Kidney epithelial cell (primary cell): ENCODE measurements around the gene OTUD5. TPM values are rescaled to one million over a fixed set of nuclear protein-coding genes. Genes with fewer than 3 reads are reported as not detected.

ENCODE experiments used
- DNase-seq: peaks from one replicate; pipeline ENCODE4 v3.0.0-alpha.2; 2010; ENCODE audit warnings: low read depth
- H3K27me3 ChIP-seq: 2 replicates; pipeline ENCODE4 v1.6.0; 2011; ENCODE audit warnings: low read length; ENCODE audit not compliant: control insufficient read depth, insufficient read depth
- H3K36me3 ChIP-seq: 2 replicates; pipeline ENCODE4 v1.5.1; 2011; ENCODE audit warnings: low read length; ENCODE audit not compliant: control insufficient read depth, insufficient read depth
- H3K4me3 ChIP-seq: 2 replicates; pipeline ENCODE4 v1.5.1; 2011; ENCODE audit warnings: low read depth, mild to moderate bottlenecking, control low read depth, low read length
- total RNA-seq: library from RNA; depleted of rRNA; stranded (reverse); fragments of >200 nt; gene quantifications from 2 replicates; pipeline ENCODE4 v1.2.3, GENCODE V29; 2015
- TF ChIP-seq, protein P1 (sequence below): IDR thresholded peaks from 2 replicates; pipeline ENCODE4 v1.5.1; 2011; ENCODE audit warnings: mild to moderate bottlenecking, moderate library complexity, low read length, control low read depth, inconsistent platforms; ENCODE audit not compliant: insufficient read depth, poor library complexity, severe bottlenecking

OTUD5 gene
- total RNA-seq, 1 donor from 2014 or later = 51.7 TPM

DNA sequence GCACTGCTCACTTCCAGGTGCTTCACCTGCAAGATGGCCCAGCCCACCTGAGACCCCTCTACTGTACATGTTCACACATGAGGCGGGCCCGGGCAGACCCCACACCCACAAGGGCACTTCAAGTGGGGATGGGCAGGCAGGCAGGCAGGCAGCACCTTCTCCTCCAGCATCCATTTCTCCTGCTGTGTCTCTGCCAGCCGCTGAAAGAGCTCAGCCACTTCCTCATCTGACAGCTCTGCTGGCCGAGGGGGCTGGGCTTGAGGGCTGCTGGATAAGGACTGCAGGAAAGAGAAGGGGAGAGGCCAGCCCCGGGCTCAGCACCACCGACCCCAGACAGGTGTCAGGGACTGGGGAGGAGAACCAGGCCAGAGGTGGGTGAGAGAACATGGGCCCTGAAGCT, 18.7 kb upstream of the OTUD5 start:
- H3K4me3 ChIP-seq = no peak overlapping the region
- no peaks in the 10 kb centered on the region for H3K27me3 ChIP-seq
- TF ChIP-seq, protein P1, sequence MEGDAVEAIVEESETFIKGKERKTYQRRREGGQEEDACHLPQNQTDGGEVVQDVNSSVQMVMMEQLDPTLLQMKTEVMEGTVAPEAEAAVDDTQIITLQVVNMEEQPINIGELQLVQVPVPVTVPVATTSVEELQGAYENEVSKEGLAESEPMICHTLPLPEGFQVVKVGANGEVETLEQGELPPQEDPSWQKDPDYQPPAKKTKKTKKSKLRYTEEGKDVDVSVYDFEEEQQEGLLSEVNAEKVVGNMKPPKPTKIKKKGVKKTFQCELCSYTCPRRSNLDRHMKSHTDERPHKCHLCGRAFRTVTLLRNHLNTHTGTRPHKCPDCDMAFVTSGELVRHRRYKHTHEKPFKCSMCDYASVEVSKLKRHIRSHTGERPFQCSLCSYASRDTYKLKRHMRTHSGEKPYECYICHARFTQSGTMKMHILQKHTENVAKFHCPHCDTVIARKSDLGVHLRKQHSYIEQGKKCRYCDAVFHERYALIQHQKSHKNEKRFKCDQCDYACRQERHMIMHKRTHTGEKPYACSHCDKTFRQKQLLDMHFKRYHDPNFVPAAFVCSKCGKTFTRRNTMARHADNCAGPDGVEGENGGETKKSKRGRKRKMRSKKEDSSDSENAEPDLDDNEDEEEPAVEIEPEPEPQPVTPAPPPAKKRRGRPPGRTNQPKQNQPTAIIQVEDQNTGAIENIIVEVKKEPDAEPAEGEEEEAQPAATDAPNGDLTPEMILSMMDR = no peak
- no peaks in the 10 kb centered on the region for H3K36me3 ChIP-seq
- DNase-seq = no peak

DNA sequence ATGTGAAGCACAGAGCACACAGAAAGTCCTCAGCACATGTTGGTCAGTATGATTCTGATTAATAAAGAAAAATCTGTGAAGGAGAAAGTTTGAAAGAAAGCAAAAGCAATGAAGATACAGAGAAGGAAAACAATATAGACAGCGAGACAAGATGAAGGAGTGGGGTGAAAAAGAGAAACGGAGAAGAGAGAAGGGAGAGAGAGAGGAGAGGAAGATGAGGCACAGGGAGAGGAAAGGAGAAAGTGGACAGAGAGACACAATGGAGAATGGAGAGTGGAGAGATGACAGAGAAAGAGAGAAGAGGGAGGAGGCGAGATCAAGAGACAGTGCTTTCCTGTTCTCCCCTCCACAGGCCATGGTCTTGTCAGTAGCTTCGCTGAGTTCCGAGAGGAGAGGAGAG, 18.1 kb upstream of the OTUD5 start:
- TF ChIP-seq, protein P1 = no peak
- DNase-seq = no peak
- Histone ChIP-seq H3K27me3 (no peaks in the 10 kb centered on the region), H3K36me3 (no peaks in the 10 kb centered on the region), H3K4me3 (no peak overlapping the region)

DNA sequence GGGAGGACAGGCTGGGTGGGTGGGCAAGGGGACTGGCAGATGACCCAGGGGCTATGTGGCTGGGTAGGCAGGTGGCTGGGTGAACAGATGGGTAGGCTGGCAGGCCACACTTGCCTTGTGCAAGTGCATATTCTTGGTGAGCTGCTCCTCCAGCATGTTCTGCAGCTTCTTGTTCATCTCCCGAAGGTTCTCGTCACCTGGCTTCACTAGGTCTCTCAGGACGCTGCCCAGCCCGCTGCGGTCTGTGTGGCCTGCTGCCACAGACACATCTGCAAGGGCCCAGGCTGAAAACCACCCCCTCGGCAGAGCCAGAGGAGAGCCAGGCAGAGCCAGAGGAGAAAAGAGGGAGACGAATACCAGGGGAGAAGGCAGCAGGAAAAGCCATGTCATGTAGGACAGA, 17.6 kb upstream of the OTUD5 start:
- Histone ChIP-seq H3K36me3 (no peaks in the 10 kb centered on the region), H3K27me3 (no peaks in the 10 kb centered on the region), H3K4me3 (no peak overlapping the region)
- TF ChIP-seq, protein P1 = no peak
- no peak for DNase-seq

DNA sequence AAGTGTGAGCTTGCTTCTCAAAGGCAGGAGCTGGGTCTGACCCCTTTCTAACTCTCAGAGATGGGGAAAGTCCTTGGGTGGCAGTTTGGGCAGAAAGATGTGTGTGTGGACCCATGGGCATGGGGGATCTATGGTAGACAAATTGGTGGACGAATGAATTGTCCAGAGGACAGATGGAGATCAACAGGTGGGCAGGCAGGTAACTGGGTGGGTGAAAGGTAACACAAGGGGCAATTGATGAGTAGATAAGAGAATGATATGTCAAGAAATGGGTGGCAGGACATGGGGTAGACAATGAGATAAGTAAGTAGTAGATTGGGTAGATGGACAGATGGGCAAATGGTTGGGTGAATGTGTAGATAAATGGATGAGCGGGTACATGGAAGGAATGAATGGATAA, 17.2 kb upstream of the OTUD5 start:
- DNase-seq = no peak
- H3K27me3 ChIP-seq = no peaks in the 10 kb centered on the region
- TF ChIP-seq, protein P1 = no peak
- H3K4me3 ChIP-seq = no peak overlapping the region
- H3K36me3 ChIP-seq = no peaks in the 10 kb centered on the region

DNA sequence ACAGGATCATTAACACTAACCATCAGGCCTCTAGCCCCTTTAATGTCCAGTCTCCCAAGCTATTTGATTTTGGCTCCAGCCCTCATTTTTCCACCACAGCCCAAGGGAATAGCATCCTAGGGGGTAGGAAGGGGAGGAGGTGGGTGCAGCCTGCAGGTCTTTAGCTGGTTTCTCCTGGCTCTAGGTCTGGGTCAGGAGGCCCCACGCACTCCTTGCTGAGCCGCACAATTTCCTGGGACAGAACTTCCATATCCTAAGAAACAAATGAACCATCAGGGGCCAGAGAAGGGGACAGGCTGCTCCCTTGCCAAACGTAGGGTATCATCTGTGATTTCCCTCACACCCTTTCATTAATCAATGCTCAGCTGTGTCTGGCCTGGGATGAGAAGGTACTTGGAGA, 16.6 kb upstream of the OTUD5 start:
- H3K36me3 ChIP-seq = no peaks in the 10 kb centered on the region
- DNase-seq = no peak
- no peak overlapping the region for H3K4me3 ChIP-seq
- TF ChIP-seq, protein P1 = no peak
- no peaks in the 10 kb centered on the region for H3K27me3 ChIP-seq

DNA sequence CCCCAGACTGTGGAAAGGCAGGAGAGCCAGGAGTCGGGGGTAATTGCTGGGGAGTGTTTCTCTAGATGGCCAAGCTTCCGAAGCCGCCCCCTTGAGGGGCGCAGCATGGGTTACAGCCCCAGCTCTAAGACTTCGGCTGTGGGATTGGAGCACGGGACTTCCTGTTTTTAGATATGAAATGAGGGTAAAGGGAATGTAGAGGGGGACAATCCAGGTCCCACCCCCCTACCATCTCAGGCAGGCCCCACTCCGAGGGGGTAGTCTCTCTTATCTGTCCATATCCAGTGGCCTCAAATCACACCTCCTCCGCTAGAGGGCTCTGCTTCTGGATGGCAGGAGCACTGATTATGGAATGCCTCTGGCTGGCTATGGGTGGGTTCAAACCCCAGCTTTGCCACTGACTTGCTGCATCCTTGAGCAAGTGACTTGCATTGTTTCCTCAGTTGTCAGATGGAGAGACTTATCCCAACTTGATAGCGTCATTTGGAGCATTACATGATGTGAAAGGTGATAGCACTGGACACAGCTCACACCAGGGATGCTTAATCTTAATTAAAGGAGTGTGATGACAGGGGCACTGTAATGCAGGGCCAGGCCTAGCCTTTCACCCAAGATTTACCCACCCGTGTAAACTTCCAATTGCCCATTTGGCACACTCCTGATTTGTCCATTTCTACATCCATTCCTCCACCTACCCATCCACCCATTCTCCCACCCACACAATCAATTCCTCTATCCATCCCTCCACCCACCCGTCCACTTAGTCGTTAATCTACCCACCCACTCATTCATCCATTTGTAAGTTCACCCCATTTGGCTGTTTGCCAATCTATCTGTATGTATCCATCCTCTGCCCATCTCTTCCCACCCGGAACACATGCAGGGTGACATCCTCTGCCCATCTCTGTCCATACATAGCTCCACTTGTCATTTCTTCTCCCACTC, 15.1 kb upstream of the OTUD5 start:
- Histone ChIP-seq H3K36me3 (no peaks in the 10 kb centered on the region), H3K27me3 (no peaks in the 10 kb centered on the region), H3K4me3 (peak overlapping the region; percentile 37)
- DNase-seq = no peak
- TF ChIP-seq, protein P1 = peak; percentile 54
